ENCODE measurements around the gene SLC39A11.

The SLC39A11 gene

GRCh38 chr17:72754513-72754912 is 338.0 kb downstream of the SLC39A11 start:
- TF ChIP-seq, protein P1, sequence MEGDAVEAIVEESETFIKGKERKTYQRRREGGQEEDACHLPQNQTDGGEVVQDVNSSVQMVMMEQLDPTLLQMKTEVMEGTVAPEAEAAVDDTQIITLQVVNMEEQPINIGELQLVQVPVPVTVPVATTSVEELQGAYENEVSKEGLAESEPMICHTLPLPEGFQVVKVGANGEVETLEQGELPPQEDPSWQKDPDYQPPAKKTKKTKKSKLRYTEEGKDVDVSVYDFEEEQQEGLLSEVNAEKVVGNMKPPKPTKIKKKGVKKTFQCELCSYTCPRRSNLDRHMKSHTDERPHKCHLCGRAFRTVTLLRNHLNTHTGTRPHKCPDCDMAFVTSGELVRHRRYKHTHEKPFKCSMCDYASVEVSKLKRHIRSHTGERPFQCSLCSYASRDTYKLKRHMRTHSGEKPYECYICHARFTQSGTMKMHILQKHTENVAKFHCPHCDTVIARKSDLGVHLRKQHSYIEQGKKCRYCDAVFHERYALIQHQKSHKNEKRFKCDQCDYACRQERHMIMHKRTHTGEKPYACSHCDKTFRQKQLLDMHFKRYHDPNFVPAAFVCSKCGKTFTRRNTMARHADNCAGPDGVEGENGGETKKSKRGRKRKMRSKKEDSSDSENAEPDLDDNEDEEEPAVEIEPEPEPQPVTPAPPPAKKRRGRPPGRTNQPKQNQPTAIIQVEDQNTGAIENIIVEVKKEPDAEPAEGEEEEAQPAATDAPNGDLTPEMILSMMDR (IDR thresholded peaks at IDR 0.05; ENCODE audit: control extremely low read depth, extremely low read depth, low read depth, missing control alignments): no peak

GRCh38 chr17:72751746-72752145 is 340.7 kb downstream of the SLC39A11 start:
- TF ChIP-seq, protein P1 (IDR thresholded peaks at IDR 0.05; ENCODE audit: control extremely low read depth, extremely low read depth, low read depth, missing control alignments): no peak
- ChIA-PET POLR2A (no interaction called here), CTCF (interaction anchor here (1.1 to 1.7 kb wide), 3 partner anchors 11 to 27 kb away, joined by 3 read pairs; no protein-coding TSS in a partner anchor)
- DNase-seq (ENCODE audit: extremely low spot score): no peak

More at GRCh38 chr17:72754513-72754912, 338.0 kb downstream of the SLC39A11 start:
- ChIA-PET POLR2A (no interaction called here), CTCF (no interaction called here)
- no peak for DNase-seq (ENCODE audit: extremely low spot score)

DNA sequence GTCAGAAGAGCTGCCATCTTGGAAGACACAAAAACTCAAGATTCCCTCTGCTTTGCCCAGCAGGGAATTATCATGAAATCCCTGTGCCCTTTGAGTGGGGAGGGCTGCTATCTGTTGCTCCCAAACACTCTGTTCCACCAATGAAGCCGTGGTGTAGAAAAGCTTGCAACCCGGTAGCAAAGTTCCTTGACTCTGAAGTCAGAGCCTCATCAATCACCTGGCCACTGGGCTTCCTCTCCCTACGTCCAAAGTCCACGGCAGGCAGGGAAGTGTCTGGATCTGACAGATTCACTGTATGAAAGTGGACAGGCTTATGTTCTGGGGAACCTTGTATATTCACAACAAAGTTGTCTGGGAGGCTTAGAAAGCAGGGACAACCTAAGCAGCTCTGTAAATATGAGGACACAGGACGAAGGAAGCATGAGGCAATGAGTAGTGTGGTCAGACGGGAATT is 343.3 kb downstream of the SLC39A11 start:
- CTCF ChIA-PET: interaction anchor here (1.5 kb wide), 1 partner anchor 407 kb away, joined by 3 read pairs; no protein-coding TSS in a partner anchor

DNA sequence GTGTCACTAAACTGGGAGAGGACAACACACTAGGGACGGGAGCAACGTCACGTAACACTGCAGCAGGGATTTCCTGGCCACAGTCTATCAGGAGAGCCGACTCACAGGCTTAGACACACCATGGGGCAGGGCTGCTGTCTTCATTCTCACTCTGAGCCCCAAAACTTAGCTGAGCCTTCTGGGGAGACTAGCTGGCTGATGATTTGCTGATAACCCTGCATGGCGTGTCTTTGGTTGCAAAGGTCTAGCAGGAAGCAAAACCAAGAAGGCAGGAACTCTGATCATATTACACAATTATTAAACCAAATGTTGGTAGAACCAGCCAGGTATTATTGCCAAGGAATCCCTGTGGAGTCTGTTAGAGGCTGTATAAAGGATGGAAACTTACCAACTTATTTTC is 345.0 kb downstream of the SLC39A11 start:
- ChIA-PET CTCF (interaction anchor here (0.7 kb wide), 1 partner anchor 20 kb away, joined by 3 read pairs; no protein-coding TSS in a partner anchor), POLR2A (no interaction called here)
- TF ChIP-seq, protein P1 (IDR thresholded peaks at IDR 0.05; ENCODE audit: control extremely low read depth, extremely low read depth, low read depth, missing control alignments): no peak
- DNase-seq (ENCODE audit: extremely low spot score): no peak

More for the DNA sequence above, 343.3 kb downstream of the SLC39A11 start:
- TF ChIP-seq, protein P1 (IDR thresholded peaks at IDR 0.05; ENCODE audit: control extremely low read depth, extremely low read depth, low read depth, missing control alignments): no peak
- DNase-seq (ENCODE audit: extremely low spot score): no peak
- POLR2A ChIA-PET: no interaction called here

DNA sequence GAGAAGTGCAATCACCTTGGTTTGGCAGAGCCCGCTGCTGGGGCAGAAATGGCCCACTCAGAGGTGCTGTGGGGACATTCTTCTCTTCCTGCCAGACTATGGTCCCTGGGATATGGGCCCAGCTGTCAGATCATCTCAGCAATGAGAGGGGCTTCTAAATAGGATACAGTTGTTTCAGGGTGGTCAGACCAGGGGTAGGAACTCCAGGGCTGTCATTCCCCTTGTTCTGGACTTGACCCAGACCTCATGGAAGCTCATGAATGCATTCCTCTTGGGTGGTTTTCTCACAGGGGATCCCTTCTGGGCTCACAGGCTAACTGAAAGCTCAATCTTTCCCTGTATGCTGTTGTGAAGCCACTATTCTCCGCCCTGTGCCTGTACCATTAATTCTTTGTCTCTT is 347.2 kb downstream of the SLC39A11 start:
- TF ChIP-seq, protein P1 (IDR thresholded peaks at IDR 0.05; ENCODE audit: control extremely low read depth, extremely low read depth, low read depth, missing control alignments): no peak
- CTCF ChIA-PET: interaction anchor here (2.8 kb wide), 1 partner anchor 18 kb away, joined by 13 read pairs; no protein-coding TSS in a partner anchor
- POLR2A ChIA-PET: no interaction called here
- no peak for DNase-seq (ENCODE audit: extremely low spot score)

DNA sequence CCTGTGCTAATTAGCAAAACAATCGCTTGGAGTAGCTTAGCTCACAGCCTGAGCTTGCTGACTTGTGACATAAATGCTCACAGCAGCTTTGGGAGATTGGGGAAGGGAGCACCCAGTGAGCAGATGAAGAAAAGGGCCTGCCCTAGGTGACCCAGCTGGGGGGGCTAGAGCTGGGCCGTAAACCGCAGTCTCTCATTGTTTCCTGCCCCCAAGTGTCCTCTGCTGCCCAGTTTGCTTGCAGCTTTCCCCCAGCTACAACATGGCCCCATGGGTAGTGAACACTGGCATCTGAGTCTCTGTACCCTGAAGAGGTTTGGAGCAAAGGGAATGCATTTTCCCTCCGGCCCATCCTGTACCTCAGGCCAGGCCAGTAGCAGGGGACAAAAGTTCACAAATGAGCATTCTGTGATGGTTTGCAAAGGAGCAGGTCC is 349.4 kb downstream of the SLC39A11 start:
- ChIA-PET CTCF (no interaction called here), POLR2A (no interaction called here)
- TF ChIP-seq, protein P1 (IDR thresholded peaks at IDR 0.05; ENCODE audit: control extremely low read depth, extremely low read depth, low read depth, missing control alignments): no peak
- no peak for DNase-seq (ENCODE audit: extremely low spot score)

Data from GM10248 (cell line).